HG02642 (cell line): ENCODE measurements around the gene MACROD1.
"Not testable (repeated sequence)": the region's sequence is repeated elsewhere in the genome, so short reads cannot be mapped to it uniquely, and the experiment has no call there.

Experiments
- ATAC-seq: cut with Tn5 transposase; IDR thresholded peaks from one replicate; pipeline ENCODE4 v1.9.1; 2021; ENCODE audit warnings: mild to moderate bottlenecking; ENCODE audit not compliant: unreplicated experiment, poor library complexity

The MACROD1 gene

DNA sequence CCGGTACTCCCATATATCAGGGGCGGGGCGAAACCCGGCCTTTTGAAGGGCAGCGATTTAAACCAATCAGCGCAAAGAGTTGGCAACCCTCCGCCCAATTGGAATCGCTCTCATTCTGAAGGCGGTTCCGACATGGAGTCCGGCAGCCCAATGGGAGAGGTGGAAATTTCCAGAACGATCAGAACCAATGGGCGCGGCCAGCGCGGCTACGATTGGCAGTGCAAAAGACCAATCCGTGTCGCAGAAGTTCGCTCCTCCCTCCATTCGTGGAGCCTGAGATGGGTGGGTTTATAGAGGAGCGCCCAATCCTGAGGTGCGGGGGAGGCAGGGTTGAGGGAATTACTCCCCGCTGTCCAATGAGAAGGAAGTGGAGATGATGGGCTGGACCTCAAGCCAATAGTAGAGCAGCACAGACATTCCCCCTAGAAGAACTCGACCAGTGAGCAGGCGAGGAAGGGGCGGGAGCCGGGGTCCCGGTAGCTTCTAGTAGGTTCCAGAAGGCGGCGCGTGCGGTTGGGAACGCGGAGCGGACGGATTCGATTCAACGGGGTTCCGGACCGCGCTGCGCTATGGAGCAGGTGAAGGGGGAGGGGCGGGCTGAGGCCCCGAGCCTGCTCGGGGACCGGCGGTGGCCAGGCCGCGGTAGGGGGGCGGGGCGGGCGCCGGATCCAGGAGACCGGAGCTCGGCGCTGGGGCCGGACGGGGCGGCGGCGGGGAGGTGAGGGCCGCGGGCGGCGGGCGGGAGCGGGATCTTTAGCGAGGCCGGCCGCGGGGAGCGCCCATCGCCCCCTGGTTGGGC, 20.0 kb upstream of the MACROD1 start, which contains the start of gene STIP1:
STIP1 (plus strand) TSS at position 479 of the 799 bp plus-strand sequence; CDS start at position 570, 91 bp downstream.
- peak; percentile 87 for ATAC-seq

DNA sequence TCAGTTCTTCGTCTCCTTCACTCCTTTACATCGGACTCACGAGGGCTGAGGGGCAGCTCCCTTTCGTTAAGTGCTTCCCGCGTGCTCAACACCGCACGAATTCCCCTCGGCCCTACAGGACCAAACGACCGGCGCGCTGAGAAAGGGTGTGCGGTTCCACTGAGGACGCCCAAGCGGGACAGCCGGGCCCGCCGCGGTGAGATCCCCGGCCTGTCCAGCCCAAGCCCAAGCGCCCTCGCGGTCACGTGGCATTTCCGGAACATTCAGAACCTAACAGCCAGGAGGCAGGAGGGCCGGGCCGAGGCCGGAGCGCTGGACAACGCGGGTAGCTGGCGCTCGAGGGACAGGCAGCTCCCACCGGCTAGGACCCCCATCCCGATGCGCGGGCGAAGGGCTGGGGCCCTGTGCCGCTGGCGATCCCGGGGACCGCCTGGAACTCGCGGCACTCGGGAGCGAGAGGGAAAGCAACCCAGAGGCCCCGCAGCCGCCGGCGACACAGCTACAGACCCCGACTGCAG, 19.3 kb upstream of the MACROD1 start:
- peak; percentile 25 for ATAC-seq

DNA sequence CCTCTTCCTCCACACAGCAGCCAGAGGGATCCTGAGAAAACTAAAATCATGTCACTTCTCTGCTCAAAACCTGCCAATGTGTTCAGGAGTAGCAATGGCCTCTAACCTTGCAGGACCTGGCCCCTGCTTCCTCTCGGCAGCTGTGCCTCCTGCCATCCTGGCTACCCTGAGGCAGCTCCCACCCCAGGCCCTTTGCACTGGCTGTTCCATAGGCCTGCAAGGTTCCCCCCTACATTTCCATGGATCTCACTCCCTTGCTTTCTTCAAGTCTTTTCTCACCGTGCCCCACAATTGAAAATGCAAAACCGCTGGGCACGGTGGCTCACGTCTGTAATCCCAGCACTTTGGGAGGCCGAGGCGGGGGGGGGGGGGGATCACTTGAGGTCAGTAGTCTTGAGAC, 18.0 kb upstream of the MACROD1 start:
- no peak for ATAC-seq

- no peak for ATAC-seq
Observed at GRCh38 chr11:64181506-64182411, 15.8 kb upstream of the MACROD1 start.

- no peak for ATAC-seq
Observed at GRCh38 chr11:64180891-64181290, 15.0 kb upstream of the MACROD1 start.

DNA sequence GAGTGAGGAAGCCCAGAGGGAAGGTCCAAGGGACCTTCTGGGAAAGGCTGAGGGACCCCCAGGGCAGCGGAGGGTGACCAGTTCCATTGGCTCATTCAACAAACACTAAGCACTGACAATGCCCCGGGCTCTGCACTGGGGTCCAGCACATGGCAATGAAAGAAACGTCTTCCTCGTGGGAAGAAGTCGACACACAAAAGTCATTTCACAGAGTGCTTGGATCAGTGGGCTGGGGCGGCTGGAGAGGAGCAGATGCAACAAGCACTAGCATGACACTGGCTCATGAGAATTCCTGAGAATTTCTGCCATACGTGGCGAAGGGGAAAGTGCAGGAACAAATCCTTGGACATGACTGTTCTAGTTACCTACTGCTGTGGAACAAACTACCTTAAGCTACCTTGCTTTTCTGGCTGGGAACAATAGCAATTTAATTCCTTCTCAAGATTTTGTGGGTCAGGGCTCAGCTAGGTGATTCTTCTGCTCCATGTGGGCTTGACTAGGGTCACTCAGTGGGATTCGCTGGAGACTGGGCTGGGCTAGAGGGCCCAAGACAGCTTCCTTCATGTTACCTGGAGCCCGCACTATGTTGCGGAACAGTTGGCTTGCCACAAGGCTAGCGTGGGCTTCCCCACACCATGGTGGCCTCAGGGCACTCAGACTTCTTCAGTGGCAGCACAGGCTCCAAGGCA, 13.2 kb upstream of the MACROD1 start:
- ATAC-seq = no peak

DNA sequence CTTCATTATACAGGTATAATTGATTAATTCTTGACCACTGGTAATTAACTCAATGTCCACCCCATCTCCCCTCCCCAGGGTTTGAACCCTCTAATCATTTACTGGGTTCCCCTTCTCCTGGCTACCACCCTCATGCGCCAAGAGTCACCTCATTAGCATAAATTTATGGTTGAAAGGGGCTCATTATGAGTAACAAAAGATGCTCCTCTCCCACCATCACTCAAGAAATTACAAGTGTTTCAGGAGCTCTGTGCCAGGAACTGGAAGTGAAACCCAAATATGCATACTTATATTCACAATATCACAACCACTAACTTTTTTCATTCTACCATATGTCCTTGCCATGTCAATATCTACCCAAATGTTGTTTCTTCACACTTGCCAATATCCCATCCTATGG, 12.3 kb upstream of the MACROD1 start:
- ATAC-seq = no peak

DNA sequence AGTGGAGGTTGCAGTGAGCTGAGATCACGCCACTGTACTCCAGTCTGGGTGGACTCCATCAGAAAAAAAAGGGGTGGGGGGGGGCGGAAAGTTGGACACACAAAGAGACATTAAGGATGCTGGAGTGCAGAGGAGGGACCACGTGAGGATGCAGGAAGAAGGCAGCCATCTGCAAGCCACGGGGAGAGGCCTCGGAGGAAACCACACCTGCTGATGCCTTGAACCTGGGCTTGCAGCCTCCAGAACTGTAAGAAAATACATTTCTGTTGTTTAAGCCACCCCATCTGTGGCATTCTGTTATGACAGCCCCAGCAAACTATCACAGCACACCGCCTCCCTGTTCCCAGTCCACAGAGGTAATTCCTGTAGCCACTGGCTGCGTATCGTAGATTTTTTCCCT, 10.8 kb upstream of the MACROD1 start:
- ATAC-seq = no peak

GRCh38 chr11:64173616-64174355, 7.9 kb upstream of the MACROD1 start:
- ATAC-seq = no peak

GRCh38 chr11:64170419-64170818, 4.5 kb upstream of the MACROD1 start:
- ATAC-seq = no peak

- peak; percentile 16 for ATAC-seq
Observed at GRCh38 chr11:64165481-64165841, 452 bp downstream of the MACROD1 start.

DNA sequence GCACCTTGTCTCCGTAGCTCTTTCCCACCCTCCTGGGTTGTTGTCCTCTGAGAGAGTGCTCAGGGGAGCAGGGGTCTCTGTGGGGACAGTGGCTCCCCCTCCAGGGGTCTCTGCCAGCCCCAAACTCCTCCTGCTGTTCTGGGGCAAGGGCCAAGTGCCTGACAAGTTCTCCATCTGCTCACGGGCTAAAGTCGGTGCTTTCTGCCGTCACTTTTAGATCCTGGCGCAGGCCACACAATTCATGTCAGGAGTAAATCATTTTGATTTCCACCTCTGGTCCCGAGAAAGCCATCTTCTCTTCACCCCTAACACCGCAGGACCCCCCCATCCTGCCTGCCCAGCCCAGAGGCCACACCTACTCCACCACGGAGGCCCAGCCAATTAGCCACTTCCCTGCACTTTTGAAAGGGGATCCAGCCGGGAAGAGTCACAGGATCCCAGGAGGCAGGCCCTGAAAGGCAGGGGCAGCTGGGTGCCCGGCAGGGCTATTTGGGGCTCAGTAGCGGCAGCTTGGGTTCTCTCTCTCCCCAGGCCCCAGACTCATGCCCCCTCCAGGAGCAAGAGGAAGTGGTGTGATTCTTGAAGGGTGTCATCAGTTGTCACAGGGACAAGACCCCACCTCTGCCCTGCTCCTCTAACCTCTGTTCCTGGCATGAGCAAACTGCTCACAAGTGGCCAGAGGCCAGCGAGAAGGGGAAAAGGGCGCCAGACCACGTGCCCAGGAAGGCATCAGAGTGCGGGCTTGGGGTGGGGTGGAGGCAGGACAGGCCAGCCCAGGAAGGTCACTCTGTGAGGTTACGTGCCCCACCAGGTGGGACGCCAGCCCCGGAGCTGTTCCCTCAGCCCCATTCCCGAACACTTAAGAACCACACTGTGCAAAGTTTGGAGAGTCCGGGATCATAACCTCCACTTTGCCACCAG, 1.3 kb downstream of the MACROD1 start:
- ATAC-seq = no peak

DNA sequence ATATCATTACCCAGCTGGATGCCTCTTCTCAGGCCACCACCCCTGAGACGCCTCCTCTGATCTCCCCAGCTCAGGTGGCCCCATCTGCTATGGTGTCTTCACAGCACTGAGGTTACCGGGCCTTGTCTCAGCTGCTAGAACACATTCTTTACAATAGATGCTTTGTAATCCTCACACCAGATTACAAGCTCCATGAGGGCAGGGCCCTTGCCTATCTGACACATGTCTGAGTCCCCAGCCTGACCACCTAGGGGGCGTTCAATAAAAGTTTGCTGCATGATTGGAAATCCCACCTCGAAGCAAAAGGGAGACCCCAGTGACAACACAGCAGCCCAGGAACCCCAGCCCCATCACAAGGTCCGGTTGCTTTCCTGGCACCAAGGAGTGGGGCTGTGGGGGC, 2.0 kb downstream of the MACROD1 start:
- no peak for ATAC-seq

- ATAC-seq = not testable (repeated sequence)
Observed at GRCh38 chr11:64162769-64163168, 3.1 kb downstream of the MACROD1 start.

DNA sequence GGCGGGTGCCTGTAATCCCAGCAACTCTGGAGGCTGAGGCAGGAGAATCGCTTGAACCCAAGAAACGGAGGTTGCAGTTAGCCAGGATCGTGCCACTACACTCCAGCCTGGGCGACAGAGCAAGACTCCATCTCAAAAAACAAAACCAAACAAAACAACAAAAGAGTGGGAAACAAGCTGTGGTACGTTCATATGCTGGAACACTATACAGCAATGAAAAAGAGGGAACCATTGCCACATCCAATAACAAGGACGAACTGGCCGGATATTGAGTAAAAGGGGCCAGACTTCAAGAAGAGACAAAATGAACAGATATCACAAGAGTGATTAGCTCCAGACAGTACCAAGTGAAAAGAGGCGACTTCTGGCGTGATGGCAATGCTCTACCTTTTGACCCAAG, 4.9 kb downstream of the MACROD1 start:
- no peak for ATAC-seq

DNA sequence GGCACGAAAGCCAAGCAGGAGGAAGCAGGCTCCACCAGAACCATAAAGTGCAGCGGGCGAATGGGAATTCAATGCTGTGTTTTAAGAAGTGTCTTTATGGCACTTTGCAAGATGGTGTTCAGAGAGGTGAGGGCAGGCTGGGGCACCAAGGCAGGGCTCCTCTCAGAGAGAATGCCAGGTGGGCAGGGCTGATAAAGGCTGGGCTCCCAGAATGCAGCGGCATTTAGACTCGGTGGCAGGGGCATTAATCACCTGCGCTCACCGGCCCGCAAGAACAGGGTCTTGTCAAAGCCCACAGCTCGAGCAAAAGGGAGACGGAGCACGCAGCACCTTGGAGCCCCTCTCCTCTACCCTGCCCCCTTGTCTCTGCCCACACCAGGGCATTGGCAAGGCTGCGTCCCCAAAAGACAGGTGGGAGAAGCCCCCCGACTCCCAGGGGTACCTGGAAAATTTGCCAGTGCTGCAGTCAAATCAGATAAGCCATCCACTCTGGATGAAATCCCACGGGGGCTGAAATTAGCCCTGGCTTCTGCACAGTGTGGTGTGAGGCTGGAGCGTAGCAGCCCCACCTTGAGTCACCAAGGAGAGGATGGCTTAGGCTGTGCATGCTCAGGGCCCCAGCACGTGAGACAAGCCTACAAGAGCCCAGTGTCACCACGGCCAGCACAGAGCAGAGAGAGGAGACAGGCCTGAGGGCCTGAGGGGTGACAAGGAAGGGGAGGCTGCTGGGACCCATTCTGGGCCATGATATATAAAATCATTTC, 8.1 kb downstream of the MACROD1 start:
- ATAC-seq = no peak

GRCh38 chr11:64156235-64157011, 9.5 kb downstream of the MACROD1 start:
- ATAC-seq = no peak
